ENCODE results near the gene ABHD10.

Gene ABHD10

DNA sequence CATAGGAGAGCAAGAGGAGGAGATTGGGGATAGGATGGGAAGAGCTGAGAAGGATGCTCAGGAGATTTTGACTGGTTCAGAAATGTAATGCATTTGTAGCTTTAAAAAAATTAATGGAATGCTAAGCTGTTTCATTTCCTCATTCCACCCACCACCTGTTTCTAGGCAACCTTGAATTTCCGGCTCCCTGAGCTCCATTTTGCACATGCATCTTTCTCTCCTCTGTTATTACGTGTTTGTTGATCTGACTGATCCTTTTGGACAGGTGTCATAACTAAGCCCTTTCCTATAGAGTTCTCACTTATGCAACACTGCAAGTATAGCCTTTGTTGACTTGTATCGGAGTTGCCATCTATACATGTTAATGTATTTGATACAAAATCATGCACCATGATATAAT lies 60.0 kb downstream of the ABHD10 start:
- no peaks in the 10 kb centered on the region for H3K79me2 ChIP-seq (ENCODE audit: insufficient read depth, low read length)
- no peaks in the 10 kb centered on the region for H3F3A ChIP-seq (ENCODE audit: insufficient read depth, low read length)
- no peak overlapping the region for H3K4me3 ChIP-seq (ENCODE audit: low read depth, low read length, poor library complexity, severe bottlenecking)
- H4K20me1 ChIP-seq (ENCODE audit: insufficient read depth, low read length): no peaks in the 10 kb centered on the region
- H3K9me2 ChIP-seq (ENCODE audit: low read depth, low read length): no peaks in the 10 kb centered on the region
- no peaks in the 10 kb centered on the region for H3K36me3 ChIP-seq (ENCODE audit: insufficient read depth, low read length)
- no peak overlapping the region for H2AFZ ChIP-seq (ENCODE audit: low read length)
- H3K9ac ChIP-seq (ENCODE audit: low read length): no peak overlapping the region
- H3K4me2 ChIP-seq (ENCODE audit: low read length): 0 out of 2 replicates have a peak overlapping the region, but pooled peaks have one; percentile 23
- no peak for TF ChIP-seq EZH2 (IDR thresholded peaks at IDR 0.05; ENCODE audit: borderline replicate concordance, low read length)
- TF ChIP-seq, protein P1, sequence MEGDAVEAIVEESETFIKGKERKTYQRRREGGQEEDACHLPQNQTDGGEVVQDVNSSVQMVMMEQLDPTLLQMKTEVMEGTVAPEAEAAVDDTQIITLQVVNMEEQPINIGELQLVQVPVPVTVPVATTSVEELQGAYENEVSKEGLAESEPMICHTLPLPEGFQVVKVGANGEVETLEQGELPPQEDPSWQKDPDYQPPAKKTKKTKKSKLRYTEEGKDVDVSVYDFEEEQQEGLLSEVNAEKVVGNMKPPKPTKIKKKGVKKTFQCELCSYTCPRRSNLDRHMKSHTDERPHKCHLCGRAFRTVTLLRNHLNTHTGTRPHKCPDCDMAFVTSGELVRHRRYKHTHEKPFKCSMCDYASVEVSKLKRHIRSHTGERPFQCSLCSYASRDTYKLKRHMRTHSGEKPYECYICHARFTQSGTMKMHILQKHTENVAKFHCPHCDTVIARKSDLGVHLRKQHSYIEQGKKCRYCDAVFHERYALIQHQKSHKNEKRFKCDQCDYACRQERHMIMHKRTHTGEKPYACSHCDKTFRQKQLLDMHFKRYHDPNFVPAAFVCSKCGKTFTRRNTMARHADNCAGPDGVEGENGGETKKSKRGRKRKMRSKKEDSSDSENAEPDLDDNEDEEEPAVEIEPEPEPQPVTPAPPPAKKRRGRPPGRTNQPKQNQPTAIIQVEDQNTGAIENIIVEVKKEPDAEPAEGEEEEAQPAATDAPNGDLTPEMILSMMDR (IDR thresholded peaks at IDR 0.05; ENCODE audit: low read length): no peak
- no peak overlapping the region for H3K27ac ChIP-seq (ENCODE audit: low read depth, low read length, poor library complexity, severe bottlenecking)
- H3K9me3 ChIP-seq (ENCODE audit: low read length): no peaks in the 10 kb centered on the region
- H3K4me1 ChIP-seq (ENCODE audit: insufficient read depth, low read length, severe bottlenecking): peaks cover 20% of the 10 kb centered on the region
- no peaks in the 10 kb centered on the region for H3K27me3 ChIP-seq (ENCODE audit: insufficient read depth, low read length)

DNA sequence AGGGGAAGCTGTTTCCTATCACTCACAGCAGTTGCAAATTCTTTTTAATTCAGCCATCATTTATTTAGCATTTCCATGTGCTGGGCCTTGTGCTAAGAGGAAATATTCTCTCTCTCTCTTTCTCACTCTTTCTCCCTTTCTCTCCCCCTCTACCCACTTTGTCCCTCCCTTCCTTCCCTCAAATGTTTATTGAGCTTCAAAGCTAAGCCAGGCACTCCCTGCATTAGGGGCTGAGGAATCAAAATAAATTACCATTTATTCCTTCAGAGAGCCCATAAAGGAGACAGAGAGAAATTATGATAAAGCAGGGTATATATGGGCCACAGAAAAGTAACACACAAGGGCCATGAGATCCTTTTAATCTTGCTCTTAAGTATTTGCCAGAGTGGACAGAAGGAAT lies 62.5 kb downstream of the ABHD10 start:
- TF ChIP-seq, protein P1 (IDR thresholded peaks at IDR 0.05; ENCODE audit: low read length): no peak
- no peak for TF ChIP-seq EZH2 (IDR thresholded peaks at IDR 0.05; ENCODE audit: borderline replicate concordance, low read length)
- H3K27ac ChIP-seq (ENCODE audit: low read depth, low read length, poor library complexity, severe bottlenecking): no peak overlapping the region
- no peaks in the 10 kb centered on the region for H3K36me3 ChIP-seq (ENCODE audit: insufficient read depth, low read length)
- no peaks in the 10 kb centered on the region for H3F3A ChIP-seq (ENCODE audit: insufficient read depth, low read length)
- H2AFZ ChIP-seq (ENCODE audit: low read length): no peak overlapping the region
- H3K9ac ChIP-seq (ENCODE audit: low read length): no peak overlapping the region
- H3K9me3 ChIP-seq (ENCODE audit: low read length): no peaks in the 10 kb centered on the region
- no peaks in the 10 kb centered on the region for H4K20me1 ChIP-seq (ENCODE audit: insufficient read depth, low read length)
- no peak overlapping the region for H3K4me2 ChIP-seq (ENCODE audit: low read length)
- H3K27me3 ChIP-seq (ENCODE audit: insufficient read depth, low read length): no peaks in the 10 kb centered on the region
- no peak overlapping the region for H3K4me3 ChIP-seq (ENCODE audit: low read depth, low read length, poor library complexity, severe bottlenecking)
- H3K9me2 ChIP-seq (ENCODE audit: low read depth, low read length): no peaks in the 10 kb centered on the region
- peaks cover 20% of the 10 kb centered on the region for H3K4me1 ChIP-seq (ENCODE audit: insufficient read depth, low read length, severe bottlenecking)
- H3K79me2 ChIP-seq (ENCODE audit: insufficient read depth, low read length): no peaks in the 10 kb centered on the region

DNA sequence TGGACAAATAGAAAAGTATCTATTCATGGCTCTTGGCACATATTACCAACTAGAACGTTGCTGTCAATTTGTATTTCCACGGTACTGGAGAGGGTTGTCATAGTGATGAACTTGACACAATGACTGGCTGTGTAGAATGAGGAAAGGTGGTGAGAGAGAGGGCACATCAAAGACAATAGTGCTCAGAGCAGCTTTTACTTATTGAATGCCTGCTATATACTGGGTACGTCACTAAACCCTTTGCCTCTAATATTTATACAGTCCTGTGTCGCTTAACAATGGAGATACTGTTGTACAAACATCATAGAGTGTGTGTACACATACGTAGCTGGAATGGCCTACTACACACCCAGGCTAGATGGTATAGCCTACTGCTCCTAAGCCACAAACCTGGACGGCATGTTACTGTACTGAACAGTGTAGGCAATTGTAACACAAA lies 64.0 kb downstream of the ABHD10 start:
- no peak overlapping the region for H3K9ac ChIP-seq (ENCODE audit: low read length)
- H3K27me3 ChIP-seq (ENCODE audit: insufficient read depth, low read length): no peaks in the 10 kb centered on the region
- H3K36me3 ChIP-seq (ENCODE audit: insufficient read depth, low read length): no peaks in the 10 kb centered on the region
- TF ChIP-seq EZH2 (IDR thresholded peaks at IDR 0.05; ENCODE audit: borderline replicate concordance, low read length): no peak
- TF ChIP-seq, protein P1 (IDR thresholded peaks at IDR 0.05; ENCODE audit: low read length): no peak
- no peaks in the 10 kb centered on the region for H4K20me1 ChIP-seq (ENCODE audit: insufficient read depth, low read length)
- no peaks in the 10 kb centered on the region for H3K79me2 ChIP-seq (ENCODE audit: insufficient read depth, low read length)
- peak overlapping the region; percentile 95; the same call in 1 of the 2 replicates for H2AFZ ChIP-seq (ENCODE audit: low read length)
- H3K4me2 ChIP-seq (ENCODE audit: low read length): no peak overlapping the region
- H3K4me1 ChIP-seq (ENCODE audit: insufficient read depth, low read length, severe bottlenecking): peaks cover 20% of the 10 kb centered on the region
- H3F3A ChIP-seq (ENCODE audit: insufficient read depth, low read length): no peaks in the 10 kb centered on the region
- H3K9me3 ChIP-seq (ENCODE audit: low read length): no peaks in the 10 kb centered on the region
- H3K4me3 ChIP-seq (ENCODE audit: low read depth, low read length, poor library complexity, severe bottlenecking): no peak overlapping the region
- H3K9me2 ChIP-seq (ENCODE audit: low read depth, low read length): no peaks in the 10 kb centered on the region
- H3K27ac ChIP-seq (ENCODE audit: low read depth, low read length, poor library complexity, severe bottlenecking): no peak overlapping the region
